Gastrocnemius medialis (tissue), 4 donors: ENCODE measurements around the gene DHPS. TPM values are rescaled to one million over a fixed set of nuclear protein-coding genes. Genes with fewer than 3 reads are reported as not detected.

Experiments
- ATAC-seq, 2 donors: fragments of 150-250 bp; one replicate each; pipeline ENCODE4 v1.9.1; 2016
- DNase-seq, 2 donors: peaks; one replicate each; pipeline ENCODE4 v3.0.0-alpha.2; 2019
- H3K27ac ChIP-seq, 4 donors: fragments of 200-600 bp; sonication (generic); 1 replicate in 1 of 4; 2 replicates in 3 of 4; pipeline ENCODE4 v1.5.1; 2016 to 2018; ENCODE audit warnings: mild to moderate bottlenecking in 2 of 4, moderate library complexity in 1 of 4
- H3K27me3 ChIP-seq, 3 donors: fragments of 200-600 bp; sonication (generic) in 2 of 3; 1 replicate in 1 of 3; 2 replicates in 2 of 3; pipeline versions ENCODE4 v1.5.1 to v1.6.0; 2016 to 2019; ENCODE audit warnings: mild to moderate bottlenecking in 1 of 3, moderate library complexity in 1 of 3
- H3K36me3 ChIP-seq, 2 donors: fragments of 200-600 bp; sonication (generic) in 1 of 2; one replicate each; pipeline ENCODE4 v1.5.1; 2017 to 2018
- H3K4me1 ChIP-seq, 2 donors: fragments of 200-600 bp; sonication (generic) in 1 of 2; one replicate each; pipeline ENCODE4 v1.5.1; 2016 to 2017; ENCODE audit warnings: mild to moderate bottlenecking in 2 of 2
- H3K4me3 ChIP-seq, 4 donors: fragments of 200-600 bp; sonication (generic) in 3 of 4; 1 replicate in 1 of 4; 2 replicates in 3 of 4; pipeline ENCODE4 v1.5.1; 2016 to 2019; ENCODE audit warnings: mild to moderate bottlenecking in 2 of 4
- H3K9me3 ChIP-seq, 3 donors: fragments of 200-600 bp; sonication (generic) in 2 of 3; 1 replicate in 1 of 3; 2 replicates in 2 of 3; pipeline ENCODE4 v1.5.1; 2016 to 2019
- CTCF ChIP-seq, 5 experiments: fragments of 450-650 bp in 3 of 5; fragments of 200-600 bp in 2 of 5; sonication (generic) in 2 of 5; IDR thresholded peaks in 4 of 5; conservative IDR thresholded peaks in 1 of 5; 1 replicate in 4 of 5; 2 replicates in 1 of 5; pipeline ENCODE4 v1.5.1; 2016 to 2019; ENCODE audit warnings: antibody characterized with exemption in 5 of 5, mild to moderate bottlenecking in 3 of 5, moderate library complexity in 3 of 5
- POLR2A ChIP-seq, 2 donors: fragments of 450-650 bp; IDR thresholded peaks; one replicate each; pipeline ENCODE4 v1.6.1; 2017; ENCODE audit warnings: antibody characterized with exemption in 2 of 2, mild to moderate bottlenecking in 2 of 2, moderate library complexity in 2 of 2
- in situ Hi-C, 4 donors: fragments of 200-750 bp; cut with MboI; loops; one replicate each; pipeline versions ENCODE4 v1.15.0 to v1.8.0; 2017; ENCODE audit warnings: low sequenced_read_pairs in 4 of 4
- intact Hi-C: fragments of 100-400 bp; cut with DNase I; formaldehyde crosslinking; loops from one replicate; pipeline ENCODE4 v1.15.1; 2023; ENCODE audit warnings: low total_unique reads
- total RNA-seq, 4 donors: library from RNA; depleted of rRNA; stranded (reverse); fragments of >200 nt; gene quantifications; one replicate each; pipeline versions ENCODE4 v1.1.0 to v1.2.3, GENCODE V29; 2016

Gene DHPS
- total RNA-seq, 4 donors from 2014 or later, result 115 to 184 (median 127) TPM

- H3K36me3 ChIP-seq, result peaks cover 33 to 73% of the 10 kb centered on the region in 2 donors
- intact Hi-C loops, result no loop called here
- ATAC-seq, result no peak
Measured at GRCh38 chr19:12628040-12629022, 53.3 kb downstream of the DHPS start.

DNA sequence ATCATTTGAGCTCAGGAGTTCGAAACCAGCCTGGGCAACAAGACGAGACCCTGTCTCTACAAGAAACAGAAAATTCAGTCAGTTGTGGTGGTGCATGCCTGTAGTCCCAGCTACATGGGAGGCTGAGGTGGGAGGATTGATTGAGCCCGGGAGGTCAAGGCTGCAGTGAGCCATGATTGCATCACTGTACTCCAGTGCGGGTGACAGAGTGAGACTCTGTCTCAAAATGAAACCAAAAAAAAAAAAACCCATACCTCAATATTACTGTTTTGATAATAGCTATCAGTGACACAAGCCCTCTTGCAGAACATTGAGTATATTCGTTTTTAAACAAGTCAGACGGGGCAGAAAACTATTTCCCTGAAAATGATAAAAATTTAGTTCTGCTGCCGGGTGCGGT lies 54.7 kb downstream of the DHPS start:
- no peak overlapping the region for H3K4me3 ChIP-seq
- ATAC-seq (no peak), DNase-seq (no peak)
- peaks cover 0 to 28% (median 0%) of the 10 kb centered on the region in 3 donors for H3K9me3 ChIP-seq
- TF ChIP-seq CTCF (IDR thresholded peaks at IDR 0.05 in 4 of 5, conservative IDR thresholded peaks at IDR 0.05 in 1 of 5) (no peak), POLR2A (IDR thresholded peaks at IDR 0.05) (no peak)
- in situ Hi-C loops, result no loop called here
- H3K27me3 ChIP-seq, result no peaks in the 10 kb centered on the region
- no peaks in the 10 kb centered on the region for H3K4me1 ChIP-seq
- no peak overlapping the region for H3K27ac ChIP-seq
- intact Hi-C loops, result no loop called here
- H3K36me3 ChIP-seq, result peaks cover 33 to 72% of the 10 kb centered on the region in 2 donors

More at GRCh38 chr19:12628040-12629022, 53.3 kb downstream of the DHPS start:
- no peak overlapping the region for H3K4me3 ChIP-seq
- TF ChIP-seq POLR2A (IDR thresholded peaks at IDR 0.05) (no peak), CTCF (IDR thresholded peaks at IDR 0.05 in 4 of 5, conservative IDR thresholded peaks at IDR 0.05 in 1 of 5) (no peak)
- DNase-seq, result no peak
- no peak overlapping the region for H3K27ac ChIP-seq
- no peaks in the 10 kb centered on the region for H3K4me1 ChIP-seq
- in situ Hi-C loops, result no loop called here
- no peaks in the 10 kb centered on the region for H3K27me3 ChIP-seq
- peaks cover 0 to 28% (median 0%) of the 10 kb centered on the region in 3 donors for H3K9me3 ChIP-seq

Other genes starting within 250 kb of the DHPS start
- gene ZNF443, start 240.9 kb downstream of the DHPS start, total RNA-seq, result 1 to 10 TPM in 3 of 4 donors, under 1 TPM in 1; 0.95 to 2.3 (median 1.7) TPM
- 1 to 10 TPM in 1 of 4 donors, under 1 TPM in 3; 0.52 to 1.7 (median 0.61) TPM for gene ZNF709, start 197.1 kb downstream of the DHPS start, total RNA-seq
- 1 to 10 TPM; 3.3 to 5.0 (median 4.5) TPM for gene ZNF564, start 130.4 kb downstream of the DHPS start, total RNA-seq
- 1 to 10 TPM; 2.5 to 4.9 (median 2.9) TPM for gene ZNF490, start 71.1 kb downstream of the DHPS start, total RNA-seq
- gene ZNF791, start 71.0 kb downstream of the DHPS start, total RNA-seq, result 10 to 100 TPM in 1 of 4 donors, 1 to 10 TPM in 3; 7.6 to 10.9 (median 8.8) TPM
- gene MAN2B1, start 15.1 kb downstream of the DHPS start, total RNA-seq, result 10 to 100 TPM; 18.0 to 34.2 (median 29.3) TPM
- gene WDR83, start 15.1 kb downstream of the DHPS start, total RNA-seq, result 1 to 10 TPM; 2.2 to 8.4 (median 3.7) TPM
- gene GNG14, start 6.1 kb upstream of the DHPS start, total RNA-seq, result not detected
- gene FBXW9, start 14.8 kb upstream of the DHPS start, total RNA-seq, result 1 to 10 TPM; 2.5 to 5.8 (median 3.3) TPM
- 10 to 100 TPM; 32.1 to 49.9 (median 42.0) TPM for gene TNPO2, start 42.1 kb upstream of the DHPS start, total RNA-seq
- gene TRIR, start 52.8 kb upstream of the DHPS start, total RNA-seq, result 100 to 1,000 TPM; 260 to 354 (median 297) TPM
- gene GET3, start 55.6 kb upstream of the DHPS start, total RNA-seq, result 10 to 100 TPM; 52.6 to 85.1 (median 70.5) TPM
- gene BEST2, start 69.9 kb upstream of the DHPS start, total RNA-seq, result under 1 TPM in 1 of 4 donors, not detected in 3; 0.63 TPM
- 10 to 100 TPM; 12.3 to 23.4 (median 17.6) TPM for gene HOOK2, start 93.7 kb upstream of the DHPS start, total RNA-seq
- 100 to 1,000 TPM in 2 of 4 donors, 10 to 100 TPM in 2; 59.0 to 200 (median 128) TPM for gene JUNB, start 109.6 kb upstream of the DHPS start, total RNA-seq
- 100 to 1,000 TPM; 357 to 551 (median 406) TPM for gene PRDX2, start 119.9 kb upstream of the DHPS start, total RNA-seq
- gene THSD8, start 120.2 kb upstream of the DHPS start, total RNA-seq, result not detected
- gene RNASEH2A, start 124.7 kb upstream of the DHPS start, total RNA-seq, result 1 to 10 TPM; 1.0 to 3.9 (median 2.4) TPM
- not detected for gene RTBDN, start 152.7 kb upstream of the DHPS start, total RNA-seq
- not detected for gene MAST1, start 156.6 kb upstream of the DHPS start, total RNA-seq
- 10 to 100 TPM; 11.9 to 44.3 (median 15.4) TPM for gene DNASE2, start 199.6 kb upstream of the DHPS start, total RNA-seq
- gene KLF1, start 205.3 kb upstream of the DHPS start, total RNA-seq, result not detected
- gene GCDH, start 209.3 kb upstream of the DHPS start, total RNA-seq, result 10 to 100 TPM; 35.6 to 83.8 (median 54.1) TPM
- not detected for gene SYCE2, start 237.4 kb upstream of the DHPS start, total RNA-seq